CD4-positive, alpha-beta T cell treated with Interleukin-15 for 4 hours (primary cell): ENCODE results near the gene NR1D2.

ENCODE experiments used
- DNase-seq: peaks from one replicate; pipeline ENCODE4 v3.0.0-alpha.2; 2020; ENCODE audit warnings: low spot score

Gene NR1D2

DNA sequence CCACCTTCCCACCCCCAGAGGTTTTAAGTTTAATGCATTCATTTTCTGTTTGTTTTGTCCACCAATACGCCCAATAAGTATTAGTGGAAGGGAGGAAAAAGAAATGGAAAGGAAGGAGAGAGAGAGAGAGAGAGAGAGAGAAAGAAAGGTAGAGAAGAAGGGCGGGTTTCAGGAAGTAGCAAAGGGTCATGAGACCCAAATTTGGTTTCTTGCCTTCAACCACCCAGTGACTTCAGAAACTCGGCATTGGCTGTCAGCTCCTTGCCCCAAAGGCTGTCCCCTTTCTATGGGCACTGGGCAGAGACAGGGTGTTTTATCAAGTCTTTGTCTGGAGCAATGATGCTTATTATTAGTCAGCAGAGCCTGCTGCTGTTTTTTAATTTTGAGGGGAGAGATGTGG lies 13.5 kb upstream of the NR1D2 start:
- DNase-seq = no peak

DNA sequence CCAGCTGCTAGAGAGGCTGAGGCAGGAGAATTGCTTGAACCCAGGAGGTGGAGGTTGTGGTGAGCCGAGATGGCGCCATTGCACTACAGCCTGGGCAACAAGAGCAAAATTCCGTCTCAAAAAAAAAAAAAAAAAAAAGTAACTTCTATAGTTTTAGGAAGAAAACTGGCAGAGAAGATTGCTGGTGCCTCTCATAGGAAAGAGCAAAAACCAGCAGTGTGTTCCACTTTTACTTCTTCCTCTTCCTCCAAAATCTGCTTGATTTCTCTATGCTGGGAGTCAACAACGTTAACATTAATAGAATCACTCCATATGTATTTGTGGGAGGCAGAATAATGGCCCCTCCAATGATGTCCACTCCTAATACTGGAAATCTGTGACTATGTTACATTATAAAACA lies 12.5 kb upstream of the NR1D2 start:
- DNase-seq = no peak

DNA sequence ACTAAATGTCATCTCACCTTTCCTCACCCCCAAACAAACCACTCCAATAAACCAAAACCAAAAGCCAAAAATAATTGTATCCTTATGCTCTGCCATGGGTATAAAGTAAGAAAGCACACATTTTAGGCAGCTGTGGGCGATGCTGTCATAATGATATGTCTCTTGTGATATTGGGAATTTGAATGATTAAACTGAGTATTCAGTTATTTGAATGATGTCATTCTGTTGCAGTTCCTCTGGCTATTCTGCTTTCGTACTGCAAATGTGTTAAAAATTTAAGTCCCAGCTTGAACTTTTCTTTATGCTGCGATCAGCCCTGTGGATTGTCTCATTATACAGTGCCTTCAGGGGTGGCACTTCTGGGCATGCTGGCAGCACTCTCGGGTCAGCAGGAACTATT lies 10.8 kb upstream of the NR1D2 start:
- no peak for DNase-seq

DNA sequence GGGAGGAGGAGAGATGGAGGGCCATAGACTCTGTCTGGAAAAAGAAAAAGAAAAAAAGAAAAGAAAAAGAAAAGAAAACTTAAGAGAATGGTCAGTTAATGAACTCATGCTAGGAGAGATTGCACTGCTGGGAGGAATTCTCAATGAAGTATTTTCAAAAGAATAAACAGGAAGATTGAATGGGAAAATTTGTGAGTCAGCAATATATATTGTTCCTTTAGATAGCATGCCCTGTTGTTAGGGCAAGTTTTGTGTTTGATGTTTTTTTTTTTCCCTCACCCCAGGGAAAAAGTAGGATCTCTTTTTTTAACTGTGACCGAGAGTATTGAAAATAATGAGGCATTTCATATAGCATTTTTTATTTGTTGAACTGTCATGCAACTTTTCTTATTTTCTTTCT lies 7.8 kb upstream of the NR1D2 start:
- DNase-seq = no peak

DNA sequence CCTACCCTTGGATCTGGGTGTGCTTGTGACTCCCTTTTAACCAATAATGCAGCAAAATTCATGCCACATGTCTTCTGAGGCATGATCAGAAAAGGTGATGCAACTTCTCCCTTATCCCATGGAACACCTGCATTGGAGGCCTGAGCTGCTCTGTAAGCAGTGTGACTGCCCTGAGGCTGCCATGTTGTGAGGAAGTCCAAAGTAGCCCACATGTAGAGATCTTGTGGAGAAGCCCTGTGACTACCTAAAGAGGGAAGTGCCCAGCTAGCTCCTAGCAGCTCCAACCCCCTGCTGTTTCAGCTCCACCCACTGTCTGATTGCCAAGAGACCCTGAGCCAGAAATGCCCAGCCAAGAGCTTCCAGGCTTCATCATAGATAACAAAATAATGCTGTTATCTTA lies 6.4 kb upstream of the NR1D2 start:
- DNase-seq = no peak

DNA sequence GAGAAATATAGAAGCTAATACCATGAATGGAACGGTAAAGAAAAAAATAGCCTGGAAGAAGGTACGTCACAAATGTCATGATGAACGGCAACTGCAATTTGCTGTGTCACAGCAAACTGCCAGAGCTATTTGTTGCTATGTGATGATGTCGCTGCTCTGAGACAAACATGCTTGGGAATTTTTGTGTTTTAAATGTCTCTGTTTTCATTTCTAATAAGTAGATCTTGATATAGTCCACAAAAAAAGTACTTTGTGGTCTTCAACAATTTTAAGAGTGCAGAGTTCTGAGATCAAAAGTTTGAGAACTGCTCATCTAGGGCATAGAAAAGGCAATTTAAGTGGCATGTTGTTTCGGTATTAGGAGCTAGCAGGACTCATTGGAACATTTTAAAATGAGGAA lies 4.3 kb upstream of the NR1D2 start:
- no peak for DNase-seq

DNA sequence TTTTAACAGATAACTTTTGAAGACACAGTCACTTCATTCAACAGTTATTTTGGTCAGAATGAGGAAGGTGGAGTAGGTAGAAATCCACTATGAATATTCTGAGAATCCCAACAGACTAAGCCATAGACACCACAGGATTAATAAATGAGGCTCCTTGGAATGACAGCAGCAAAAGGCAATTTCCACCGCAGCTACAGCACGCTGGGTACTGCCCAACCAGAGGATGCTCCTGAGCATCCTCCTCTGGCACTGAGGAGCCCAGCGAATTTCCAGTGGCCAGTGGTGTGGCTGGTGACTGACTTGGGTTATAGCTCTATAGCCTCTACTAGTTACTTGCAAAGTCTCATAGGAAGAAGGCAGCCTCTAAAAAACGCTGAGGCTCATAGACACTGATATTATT lies 3.6 kb upstream of the NR1D2 start:
- no peak for DNase-seq

DNA sequence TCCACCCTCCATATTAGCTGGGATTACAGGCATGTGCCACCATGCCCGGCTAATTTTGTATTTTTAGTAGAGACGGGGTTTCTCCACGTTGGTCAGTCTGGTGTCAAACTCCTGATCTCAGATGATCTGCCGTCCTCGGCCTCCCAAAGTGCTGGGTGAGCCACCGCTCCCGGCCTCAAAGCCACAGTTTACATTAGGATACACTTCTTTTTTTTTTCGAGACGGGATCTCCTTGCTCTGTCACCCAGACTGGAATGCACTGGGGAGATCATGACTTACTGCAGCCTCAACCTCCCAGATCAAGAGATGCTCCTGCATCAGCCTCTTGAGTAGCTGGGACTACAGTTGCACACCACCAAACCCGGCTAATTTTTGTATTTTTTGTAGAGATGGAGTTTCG lies 2.5 kb upstream of the NR1D2 start:
- no peak for DNase-seq

DNA sequence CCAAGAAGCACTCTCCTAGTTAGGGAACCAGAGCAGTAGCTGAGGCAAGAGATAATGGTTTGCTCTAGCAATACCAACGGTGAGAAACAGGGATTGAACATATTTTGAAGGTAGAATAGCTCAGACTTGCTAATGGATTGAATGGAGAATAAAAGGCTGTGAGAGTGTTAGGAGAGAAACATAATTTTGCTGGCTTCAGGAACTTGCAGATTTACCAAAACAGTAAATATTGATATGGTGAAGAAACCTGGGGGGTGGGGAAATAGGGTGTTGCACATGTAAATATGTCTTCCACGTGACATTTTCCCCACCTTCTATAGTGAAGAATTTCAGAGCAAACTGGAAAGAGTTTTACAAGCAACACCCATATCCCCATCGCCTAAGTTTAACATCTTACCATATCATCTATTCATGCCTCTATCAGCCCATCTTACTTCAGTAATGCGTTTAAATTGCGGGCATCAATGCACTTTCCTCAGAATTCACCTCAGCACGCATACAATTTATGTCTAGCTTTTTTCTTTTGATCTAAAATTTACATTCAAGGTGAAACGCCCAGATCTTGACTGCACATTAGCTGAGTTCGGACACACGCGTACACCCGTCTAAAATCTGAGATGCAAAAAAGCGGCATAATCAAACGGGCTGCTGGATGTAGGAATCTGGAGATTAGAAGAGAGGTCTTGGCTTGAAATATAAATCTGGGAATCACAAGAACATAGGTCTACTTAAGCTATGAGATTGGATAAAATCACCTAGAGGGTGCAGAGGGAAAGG lies 891 bp upstream of the NR1D2 start:
- no peak for DNase-seq

DNA sequence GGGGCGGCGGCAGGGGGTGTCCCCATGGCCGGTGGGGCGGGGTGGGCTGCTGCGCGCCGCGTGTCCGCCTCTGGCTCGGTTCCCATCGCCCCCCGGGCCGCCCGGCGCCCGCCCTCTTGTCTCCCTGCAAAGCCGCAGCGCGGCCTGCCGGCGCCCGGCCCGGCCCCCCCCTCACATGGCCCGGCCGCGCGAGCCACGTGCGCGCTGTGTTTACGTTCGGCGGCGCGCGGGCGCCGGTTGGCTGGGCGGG lies 502 bp downstream of the NR1D2 start:
- no peak for DNase-seq

DNA sequence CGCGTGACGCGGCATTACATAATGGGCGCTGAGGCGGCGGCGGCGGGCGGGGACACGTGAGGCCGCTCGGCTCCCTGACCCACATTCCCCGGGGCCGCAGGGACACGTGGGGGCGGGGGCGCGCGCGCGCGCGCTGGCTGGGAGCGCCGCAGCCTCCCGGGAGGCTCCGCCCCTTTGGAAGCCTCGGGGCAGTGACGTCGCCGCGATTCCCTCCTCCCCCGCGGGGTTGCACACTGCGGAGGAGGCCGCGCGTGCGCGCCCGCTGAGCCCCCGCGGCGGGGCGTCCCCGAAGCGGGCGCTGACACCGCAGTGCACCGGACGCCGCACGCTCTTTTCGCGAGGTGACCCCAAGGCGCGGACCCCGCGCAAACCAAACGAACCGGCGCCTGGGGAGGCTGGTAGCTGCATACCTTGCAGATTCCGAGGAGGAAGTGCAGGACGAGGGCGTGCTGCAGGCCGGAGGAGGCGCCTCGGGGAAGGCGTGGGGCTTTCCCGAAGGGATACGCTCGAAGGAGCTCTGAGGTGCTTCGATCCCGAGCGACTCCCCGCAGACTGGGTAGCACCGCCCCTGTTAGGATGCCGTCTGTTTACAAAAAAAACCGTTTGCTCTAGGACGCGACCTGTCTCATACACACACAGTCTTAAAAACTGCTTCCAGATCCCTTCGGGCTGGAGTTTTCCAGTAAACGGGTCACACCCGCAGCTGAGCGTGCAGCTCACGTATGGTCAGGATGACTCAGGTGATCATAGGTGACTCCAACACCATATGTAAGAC lies 1.0 kb downstream of the NR1D2 start:
- DNase-seq = peak; percentile 98

DNA sequence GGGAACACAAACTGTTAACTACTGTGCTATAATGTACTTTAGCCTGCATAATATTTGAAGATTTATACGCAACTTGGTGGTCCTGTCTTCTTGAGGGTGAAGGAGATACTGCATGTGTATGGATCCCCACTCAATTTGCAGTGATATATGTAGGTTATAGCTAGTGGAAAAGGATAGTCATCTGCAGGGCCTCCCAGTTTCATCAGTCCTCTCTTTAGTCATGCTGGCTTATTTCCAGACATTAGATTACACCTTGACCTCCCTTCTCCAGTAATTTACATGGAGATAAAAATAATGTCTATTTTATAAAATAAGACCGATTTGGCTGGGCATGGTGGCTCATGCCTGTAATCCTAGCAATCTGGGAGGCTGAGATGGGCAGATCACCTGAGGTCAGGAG lies 3.7 kb downstream of the NR1D2 start:
- no peak for DNase-seq

DNA sequence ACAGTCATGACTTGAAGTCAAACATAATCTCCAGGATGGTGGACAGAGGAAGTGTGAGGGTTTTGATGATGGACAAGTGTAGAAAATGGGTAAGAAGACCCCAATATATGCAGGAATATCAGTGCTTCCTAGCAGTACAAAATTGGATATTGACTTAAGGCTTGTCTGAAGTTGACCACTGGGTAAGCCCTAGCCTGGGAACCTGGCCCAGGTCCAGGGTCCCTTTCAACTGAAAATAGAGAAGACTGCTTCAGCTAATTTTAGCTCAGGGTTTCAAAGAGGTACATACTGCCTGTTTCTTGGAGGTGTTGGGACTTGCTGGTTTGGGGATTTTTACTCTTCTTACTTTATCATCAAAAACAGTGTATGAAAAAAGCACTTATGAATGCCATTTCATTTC lies 4.7 kb downstream of the NR1D2 start:
- no peak for DNase-seq

DNA sequence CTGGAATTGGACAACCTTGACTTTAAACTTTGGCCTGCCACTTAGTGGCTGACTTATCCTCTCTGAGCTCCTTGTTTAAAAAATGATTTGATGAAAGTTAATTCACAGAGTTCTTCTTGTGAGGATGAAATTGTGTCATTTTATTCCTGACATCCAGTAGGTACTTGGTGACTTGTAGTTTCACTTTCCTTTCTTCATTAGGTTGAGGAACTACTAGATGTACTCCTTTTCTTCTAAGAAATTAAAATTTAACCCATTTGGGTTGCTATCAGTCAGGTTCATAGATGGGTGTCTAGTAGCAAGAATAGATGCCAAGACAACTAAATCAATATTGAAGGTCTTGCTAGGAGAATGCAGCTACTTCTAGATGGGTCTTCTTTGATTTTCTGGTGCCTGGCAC lies 5.2 kb downstream of the NR1D2 start:
- peak; percentile 2 for DNase-seq

DNA sequence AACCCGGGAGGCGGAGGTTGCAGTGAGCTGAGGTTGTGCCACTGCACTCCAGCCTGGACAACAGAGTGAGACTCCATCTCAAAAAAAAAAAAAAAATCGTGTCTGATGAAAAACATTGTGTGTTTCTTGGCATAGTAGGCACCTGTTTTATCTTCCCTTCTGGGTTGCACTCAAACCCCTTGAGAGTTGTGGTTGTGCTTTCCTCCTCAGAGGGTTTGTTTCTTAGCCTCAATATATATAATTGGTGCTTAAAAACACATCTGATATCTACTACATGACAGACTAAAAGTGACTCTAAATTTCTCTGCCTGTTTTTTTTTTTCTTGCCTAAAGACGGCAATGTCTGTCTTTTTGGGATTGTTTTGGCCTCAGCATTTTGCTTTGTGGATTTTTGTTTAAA lies 7.6 kb downstream of the NR1D2 start:
- DNase-seq = no peak

DNA sequence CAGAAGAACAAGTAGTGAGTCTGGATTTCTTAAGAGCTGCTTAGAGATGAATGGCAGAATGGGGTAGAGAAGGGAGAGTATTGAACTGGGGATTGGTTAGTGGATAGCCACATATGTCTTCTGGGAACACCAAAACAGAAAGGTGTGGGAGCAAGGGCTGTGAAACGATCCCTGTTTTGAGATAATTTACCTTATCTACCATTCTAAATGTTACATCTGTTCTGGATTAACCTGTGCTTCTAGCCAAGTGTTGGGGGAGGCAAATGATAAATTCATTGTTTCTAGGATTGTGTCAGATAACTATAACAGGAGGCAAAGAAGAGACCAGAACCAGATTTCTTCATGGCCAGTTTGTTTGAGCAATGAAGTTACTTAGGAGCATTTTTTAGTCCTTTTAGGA lies 8.4 kb downstream of the NR1D2 start:
- DNase-seq = no peak

DNA sequence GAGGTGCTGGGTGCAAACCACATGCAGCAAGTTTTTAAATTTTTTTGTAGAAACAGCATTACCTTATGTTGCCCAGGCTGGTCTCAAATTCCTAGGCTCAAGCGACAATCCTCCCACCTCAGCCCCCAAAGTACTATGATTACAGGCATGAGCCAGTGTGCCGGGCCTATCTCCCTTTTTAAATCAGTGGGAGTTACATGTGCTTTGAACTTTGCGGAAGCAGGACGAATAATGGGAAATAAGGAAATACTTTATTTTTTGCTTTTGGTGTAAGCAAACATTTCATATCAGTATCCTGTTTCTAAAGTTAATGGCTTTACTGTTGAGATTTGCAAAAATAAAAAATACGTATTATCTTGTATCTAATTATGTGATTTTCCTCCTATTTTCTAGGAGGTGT lies 9.1 kb downstream of the NR1D2 start:
- no peak for DNase-seq

DNA sequence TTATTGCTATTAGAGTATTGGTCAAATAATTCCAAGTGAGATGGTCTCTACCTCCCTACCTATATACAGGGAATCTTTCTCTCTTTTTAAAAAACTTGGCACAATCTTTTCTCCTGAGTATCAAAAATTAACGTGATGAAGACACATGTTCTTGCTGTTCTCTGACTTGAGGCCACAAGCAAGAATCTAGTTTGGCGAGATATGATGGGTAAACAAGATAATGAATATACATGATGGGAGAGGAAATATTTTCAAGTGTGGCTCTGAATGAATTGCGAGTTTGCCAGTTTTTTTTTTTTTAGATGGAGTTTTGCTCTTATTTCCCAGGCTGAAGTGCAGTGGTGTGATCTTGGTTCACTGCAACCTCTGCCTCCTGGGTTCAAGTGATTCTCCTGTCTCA lies 11.6 kb downstream of the NR1D2 start:
- no peak for DNase-seq

DNA sequence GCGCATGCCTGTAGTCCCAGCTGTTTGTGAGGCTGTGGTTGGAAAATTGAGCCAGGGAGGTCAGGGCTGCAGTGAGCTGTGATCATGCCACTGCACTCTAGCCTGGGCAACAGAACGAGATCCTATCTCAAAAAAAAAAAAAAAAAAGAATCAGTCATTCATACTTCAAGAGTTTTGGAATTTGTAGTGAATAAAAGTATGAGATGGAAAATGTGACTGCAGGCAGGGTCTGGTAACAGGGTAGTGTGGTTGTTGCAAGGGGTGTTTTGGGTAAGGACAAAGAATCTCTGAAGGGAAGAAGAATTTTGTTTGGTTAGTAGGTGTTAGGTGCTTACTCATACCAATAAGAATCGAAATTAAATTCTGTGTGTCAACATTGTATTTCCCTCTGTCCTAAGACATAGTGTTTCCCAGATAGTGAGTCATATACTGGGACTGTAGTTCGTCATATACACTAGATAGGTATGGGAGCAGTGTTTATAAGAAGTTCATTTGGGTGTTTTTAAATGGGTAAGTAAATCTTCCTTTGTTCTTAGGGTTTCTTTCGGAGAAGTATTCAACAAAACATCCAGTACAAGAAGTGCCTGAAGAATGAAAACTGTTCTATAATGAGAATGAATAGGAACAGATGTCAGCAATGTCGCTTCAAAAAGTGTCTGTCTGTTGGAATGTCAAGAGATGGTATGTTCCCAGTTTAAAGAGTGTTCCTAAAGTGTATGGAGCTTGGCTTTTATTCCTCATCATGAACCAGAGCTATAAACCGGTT lies 14.2 kb downstream of the NR1D2 start:
- DNase-seq = peak; percentile 5

DNA sequence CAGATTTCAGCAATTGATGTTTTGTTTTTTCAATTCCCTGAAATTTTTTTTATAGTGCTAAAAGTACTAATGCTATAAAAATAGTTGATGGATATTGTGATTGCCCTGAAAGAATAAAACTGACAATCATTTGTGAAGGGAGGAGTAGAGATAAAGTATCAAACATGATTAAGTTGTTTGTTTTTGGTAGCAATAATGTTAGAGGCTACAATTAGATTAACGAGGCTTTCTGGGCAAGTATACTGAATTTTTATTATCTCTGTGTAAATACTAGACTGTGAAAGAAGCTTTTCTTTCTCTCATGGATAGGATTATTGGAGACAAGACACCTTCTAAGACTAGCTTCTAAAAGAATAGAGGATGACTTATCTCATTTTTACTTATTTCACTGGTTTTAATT lies 15.6 kb downstream of the NR1D2 start:
- no peak for DNase-seq

DNA sequence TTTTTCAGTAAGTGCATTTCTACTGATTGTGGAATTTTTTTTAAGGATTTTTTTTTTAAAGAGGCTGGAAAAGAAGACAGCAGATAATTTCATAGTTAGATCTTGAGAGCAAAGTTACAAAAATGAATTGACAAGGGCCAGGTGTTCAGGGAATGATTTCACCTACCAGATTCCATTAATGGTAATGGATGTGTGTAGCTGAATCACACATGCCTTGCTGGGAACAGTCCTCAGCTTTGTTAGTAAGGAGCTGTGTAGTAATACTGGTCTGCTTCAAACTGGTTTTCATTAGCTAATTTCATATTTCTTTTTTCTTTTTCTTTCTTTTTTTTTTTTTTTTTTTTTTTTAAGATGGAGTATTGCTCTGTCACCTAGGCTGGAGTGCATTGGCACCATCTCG lies 16.0 kb downstream of the NR1D2 start:
- no peak for DNase-seq

DNA sequence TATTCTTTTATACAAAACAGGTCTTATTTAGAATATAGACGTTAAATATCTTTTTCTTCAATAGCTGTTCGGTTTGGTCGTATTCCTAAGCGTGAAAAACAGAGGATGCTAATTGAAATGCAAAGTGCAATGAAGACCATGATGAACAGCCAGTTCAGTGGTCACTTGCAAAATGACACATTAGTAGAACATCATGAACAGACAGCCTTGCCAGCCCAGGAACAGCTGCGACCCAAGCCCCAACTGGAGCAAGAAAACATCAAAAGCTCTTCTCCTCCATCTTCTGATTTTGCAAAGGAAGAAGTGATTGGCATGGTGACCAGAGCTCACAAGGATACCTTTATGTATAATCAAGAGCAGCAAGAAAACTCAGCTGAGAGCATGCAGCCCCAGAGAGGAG lies 16.8 kb downstream of the NR1D2 start:
- no peak for DNase-seq

DNA sequence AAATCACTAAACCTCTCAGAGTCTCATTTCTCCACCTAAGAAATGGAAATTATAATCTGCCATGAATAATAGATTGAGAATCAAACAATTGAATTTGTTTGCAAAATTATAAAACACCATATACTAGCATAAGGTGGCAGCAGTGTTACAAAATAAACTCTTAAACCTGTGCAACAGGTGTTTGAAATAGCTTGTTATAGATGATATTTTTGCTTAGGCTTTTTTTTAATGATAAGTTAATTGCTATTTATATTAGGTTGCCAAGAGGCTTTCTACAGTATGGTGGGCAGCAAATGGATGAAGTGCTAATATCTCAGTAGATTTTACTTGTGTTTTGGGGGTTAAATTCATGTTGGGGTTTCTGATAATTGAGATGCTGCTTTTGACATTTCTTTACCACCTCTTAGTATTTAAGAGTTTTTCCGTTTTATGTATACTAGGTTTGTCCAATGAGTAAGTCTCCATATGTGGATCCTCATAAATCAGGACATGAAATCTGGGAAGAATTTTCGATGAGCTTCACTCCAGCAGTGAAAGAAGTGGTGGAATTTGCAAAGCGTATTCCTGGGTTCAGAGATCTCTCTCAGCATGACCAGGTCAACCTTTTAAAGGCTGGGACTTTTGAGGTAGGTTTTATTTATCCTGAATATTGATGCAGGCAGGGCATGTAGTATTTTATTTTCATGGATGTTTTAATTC lies 19.6 kb downstream of the NR1D2 start:
- DNase-seq = no peak
